GM12874 (cell line): ENCODE data around the gene GP5.

Experiments used
- CTCF ChIP-seq: IDR thresholded peaks from 2 replicates; pipeline ENCODE4 v1.5.1; 2011; ENCODE audit warnings: low read depth, mild to moderate bottlenecking, control low read depth, low read length, moderate library complexity; ENCODE audit not compliant: insufficient read depth

GP5 gene

GRCh38 chr3:194397757-194398312 lies 1.2 kb downstream of the GP5 start:
- TF ChIP-seq CTCF = no peak

DNA sequence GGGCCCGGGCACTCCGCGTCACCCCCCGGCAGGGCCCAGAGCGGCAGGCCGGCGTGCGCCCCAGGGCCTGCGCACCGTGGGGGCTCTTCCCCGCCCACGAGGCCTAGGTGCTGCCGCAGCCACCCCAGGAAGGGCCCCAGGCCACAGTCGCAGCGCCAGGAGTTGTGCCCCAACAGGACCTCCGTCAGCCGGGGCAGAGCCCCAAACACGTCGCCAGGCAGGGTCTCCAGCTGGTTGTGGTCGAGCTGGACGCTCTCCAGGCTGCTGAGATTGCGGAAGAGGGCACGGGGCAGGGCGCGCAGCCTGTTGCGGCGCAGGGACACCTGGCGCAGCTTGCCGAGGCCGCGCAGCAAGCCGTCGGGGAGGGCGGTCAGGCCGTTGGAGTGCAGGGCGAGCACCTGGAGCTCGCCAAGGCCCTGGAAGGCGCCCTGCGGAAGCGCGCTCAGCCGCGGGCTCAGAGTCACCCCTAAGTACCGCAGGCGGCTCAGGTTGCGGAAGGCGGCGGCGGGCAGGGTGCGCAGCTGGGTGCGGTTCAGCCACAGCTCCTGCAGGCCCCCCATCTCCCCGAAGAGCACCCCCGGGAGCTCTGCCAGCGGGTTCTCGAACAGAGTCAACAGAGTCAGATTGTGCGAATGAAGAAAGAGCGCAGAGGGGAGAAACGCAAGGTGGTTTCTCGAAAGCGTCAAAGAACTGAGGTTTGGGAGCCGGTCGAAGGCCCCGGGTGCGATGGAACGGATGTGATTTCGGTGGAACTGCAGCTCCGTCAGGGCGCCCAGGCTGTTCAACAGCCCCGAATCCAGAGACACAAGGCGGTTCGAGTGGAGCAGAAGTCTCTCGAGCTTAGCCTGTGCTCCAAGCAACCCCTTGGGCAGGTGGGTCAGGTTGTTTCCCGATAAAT lies 2.0 kb downstream of the GP5 start:
- no peak for TF ChIP-seq CTCF

DNA sequence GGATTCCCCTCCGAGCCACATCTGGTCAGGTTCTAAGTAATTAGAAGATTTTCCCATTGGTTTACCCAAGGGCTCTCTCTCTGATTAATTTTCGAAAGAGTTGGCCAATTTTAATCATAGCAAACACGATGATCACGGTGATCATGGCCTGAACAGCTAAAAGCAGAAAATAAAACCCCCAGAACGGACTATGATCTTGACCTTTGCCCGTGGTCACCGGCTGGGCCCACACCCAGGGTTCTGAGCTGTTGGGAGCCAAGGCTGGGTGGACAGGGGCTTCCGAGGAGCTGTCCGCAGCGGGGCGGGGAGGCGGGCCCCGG lies 2.6 kb downstream of the GP5 start:
- no peak for TF ChIP-seq CTCF

DNA sequence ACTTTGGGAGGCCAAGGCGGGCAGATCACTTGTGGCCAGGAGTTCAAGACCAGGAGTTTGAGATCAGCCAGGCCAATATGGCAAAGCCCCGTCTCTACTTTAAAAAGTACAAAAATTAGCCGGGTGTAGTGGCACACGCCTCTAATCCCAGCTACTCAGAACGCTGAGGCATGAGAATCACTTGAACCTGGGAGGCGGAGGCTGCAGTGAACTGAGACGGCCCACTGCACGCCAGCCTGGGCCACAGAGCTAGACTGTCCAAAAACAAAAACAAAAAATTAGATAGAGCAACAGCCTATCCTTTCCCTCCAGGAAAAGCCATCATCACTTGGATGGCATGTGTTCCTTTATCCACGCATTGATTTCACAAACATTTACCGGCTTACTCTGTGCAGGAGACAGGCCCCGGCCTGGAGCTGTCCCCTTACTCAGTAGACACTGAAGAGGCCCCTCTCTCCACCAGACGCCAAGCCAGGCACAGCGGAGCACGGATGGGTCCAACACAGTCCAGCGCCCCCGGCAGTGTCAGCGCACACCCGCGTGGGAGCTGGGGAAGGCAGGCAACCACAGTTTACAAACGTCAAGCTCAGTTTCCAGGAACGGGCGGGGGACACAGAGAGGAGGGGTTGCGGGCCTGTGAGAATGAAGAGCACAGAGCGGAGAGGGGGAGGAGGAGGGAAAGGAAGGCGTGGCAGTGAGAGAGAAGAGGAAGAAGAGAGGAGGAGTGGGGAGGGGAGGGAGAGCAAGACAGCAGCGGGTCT lies 3.1 kb downstream of the GP5 start:
- no peak for TF ChIP-seq CTCF

DNA sequence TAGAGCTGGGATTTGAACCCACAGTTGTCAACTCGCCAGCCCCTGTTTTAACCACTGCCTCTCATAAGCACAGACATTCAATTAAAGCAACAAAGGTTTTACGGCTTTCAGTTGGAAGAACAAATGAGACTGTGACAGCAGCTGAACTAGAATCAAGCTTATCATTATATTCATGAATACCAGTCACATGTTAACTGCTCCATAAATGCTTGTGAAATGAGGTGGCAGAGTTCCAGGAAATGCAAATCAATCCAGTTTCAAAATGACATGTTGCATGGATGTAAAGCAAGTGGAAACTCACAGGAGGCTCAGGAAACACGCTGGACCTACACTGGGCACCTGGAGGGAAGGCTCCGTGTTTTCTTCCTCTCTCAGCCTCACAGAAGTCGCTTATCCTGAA lies 3.9 kb downstream of the GP5 start:
- no peak for TF ChIP-seq CTCF

GRCh38 chr3:194392576-194392975 lies 6.5 kb downstream of the GP5 start:
- no peak for TF ChIP-seq CTCF

GRCh38 chr3:194390835-194391234 lies 8.2 kb downstream of the GP5 start:
- no peak for TF ChIP-seq CTCF
